HG03565 (cell line): Measurements from ENCODE around the gene PLPPR1.

Experiments used
- ATAC-seq: cut with Tn5 transposase; IDR thresholded peaks from one replicate; pipeline ENCODE4 v1.9.1; 2021; ENCODE audit warnings: mild to moderate bottlenecking, moderate library complexity; ENCODE audit not compliant: unreplicated experiment

Gene PLPPR1

GRCh38 chr9:101047848-101048397 is 19.4 kb downstream of the PLPPR1 start:
- ATAC-seq = no peak

GRCh38 chr9:101050650-101051049 is 22.1 kb downstream of the PLPPR1 start:
- ATAC-seq = no peak

- no peak for ATAC-seq
These were observed 26.1 kb downstream of the PLPPR1 start for GRCh38 chr9:101054657-101055056.

DNA sequence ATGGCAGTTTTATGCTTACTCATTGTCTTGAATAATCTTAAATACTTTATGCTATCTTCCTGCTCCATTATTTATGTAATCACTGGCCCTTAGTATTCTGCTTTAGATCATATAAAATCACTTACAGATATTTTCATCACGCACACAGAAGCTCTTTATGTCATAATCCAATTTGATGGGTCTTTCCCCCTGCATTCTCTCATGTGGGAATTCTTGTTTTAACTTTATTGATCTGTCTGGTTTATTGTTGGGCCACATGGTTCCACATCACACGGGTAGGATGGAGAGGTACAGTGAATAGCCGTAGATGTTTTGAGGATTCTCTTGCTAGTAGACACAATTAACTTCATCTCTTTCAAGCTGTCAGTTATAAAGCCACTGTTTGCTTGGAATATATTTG is 27.0 kb downstream of the PLPPR1 start:
- no peak for ATAC-seq

DNA sequence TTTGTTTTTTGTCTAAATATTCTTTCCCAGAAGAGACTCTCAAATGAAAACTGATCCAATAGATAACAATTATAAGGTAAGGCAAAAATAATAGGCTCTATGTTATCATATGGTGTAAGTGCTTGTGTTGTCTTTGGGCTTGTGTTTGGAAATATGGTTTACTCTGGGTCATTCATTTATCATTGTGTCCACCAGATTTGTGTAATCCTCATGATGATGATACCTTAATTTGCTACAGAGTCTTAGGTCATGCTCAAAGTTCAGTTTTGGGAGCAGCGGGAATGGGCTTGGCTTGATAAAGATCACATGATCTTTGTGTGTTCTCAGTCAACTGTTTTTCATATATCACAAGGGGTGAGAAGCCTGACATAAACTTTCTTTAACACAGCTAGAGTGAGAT is 34.2 kb downstream of the PLPPR1 start:
- no peak for ATAC-seq

- no peak for ATAC-seq
These were observed 34.7 kb downstream of the PLPPR1 start for GRCh38 chr9:101063192-101063591.

DNA sequence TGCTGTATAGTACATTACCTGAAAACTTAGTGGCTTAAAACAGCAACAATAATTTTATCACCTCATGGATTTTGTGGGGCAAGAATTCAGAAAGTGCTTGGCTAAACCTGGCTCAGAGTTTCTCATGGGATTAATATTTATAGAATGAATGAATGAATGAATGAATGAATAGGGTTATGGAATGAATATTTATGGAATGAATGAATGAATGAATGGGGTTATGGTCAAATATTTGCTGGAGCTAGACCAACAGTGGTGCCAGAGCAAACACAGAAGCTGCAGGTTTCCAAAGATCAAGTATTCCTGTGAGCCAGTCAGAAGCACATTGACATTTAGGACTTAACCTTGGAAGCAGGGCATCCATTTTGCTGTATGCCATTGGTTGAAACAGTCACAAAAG is 35.7 kb downstream of the PLPPR1 start:
- no peak for ATAC-seq

- no peak for ATAC-seq
These were observed 37.4 kb downstream of the PLPPR1 start for GRCh38 chr9:101065930-101066329.

DNA sequence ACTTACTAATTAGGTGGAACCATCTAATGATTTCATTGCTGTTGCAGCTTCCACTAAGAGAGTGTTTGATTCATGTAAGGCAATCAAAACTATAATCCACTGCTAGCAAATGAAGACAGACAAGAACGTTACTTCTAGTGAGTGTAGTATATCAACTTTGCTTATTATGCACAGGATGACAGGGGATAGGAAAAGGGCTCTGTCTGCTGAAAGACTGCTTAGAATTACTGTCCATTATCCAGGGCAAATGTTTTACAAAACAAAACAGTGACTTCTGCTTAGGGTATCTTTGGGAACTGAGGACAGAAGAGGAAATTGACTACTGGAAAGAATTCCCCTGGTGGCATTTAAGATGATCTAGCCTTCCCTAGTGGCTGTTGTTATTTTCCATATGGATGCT is 40.2 kb downstream of the PLPPR1 start:
- no peak for ATAC-seq

DNA sequence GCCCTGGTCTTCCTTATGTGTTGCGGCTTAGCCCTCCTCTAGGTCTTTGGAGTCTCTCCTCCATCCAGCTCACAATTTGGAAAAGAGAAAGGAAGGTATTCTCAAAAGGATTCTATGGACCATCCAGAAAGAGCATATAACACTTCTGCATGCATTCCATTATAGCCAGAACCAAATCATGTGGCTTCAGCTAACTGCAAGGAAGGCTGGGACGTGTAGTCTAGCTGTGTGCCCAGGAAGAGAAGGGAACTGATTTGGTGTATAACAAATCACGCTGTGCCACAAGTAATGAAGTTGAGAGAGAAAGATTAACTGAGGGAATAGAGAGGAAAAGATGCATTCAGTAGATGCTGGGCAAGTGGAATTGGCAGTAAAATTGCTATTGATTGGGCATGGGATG is 43.7 kb downstream of the PLPPR1 start:
- ATAC-seq = no peak

- ATAC-seq = no peak
These were observed 44.6 kb downstream of the PLPPR1 start for GRCh38 chr9:101073122-101073521.

DNA sequence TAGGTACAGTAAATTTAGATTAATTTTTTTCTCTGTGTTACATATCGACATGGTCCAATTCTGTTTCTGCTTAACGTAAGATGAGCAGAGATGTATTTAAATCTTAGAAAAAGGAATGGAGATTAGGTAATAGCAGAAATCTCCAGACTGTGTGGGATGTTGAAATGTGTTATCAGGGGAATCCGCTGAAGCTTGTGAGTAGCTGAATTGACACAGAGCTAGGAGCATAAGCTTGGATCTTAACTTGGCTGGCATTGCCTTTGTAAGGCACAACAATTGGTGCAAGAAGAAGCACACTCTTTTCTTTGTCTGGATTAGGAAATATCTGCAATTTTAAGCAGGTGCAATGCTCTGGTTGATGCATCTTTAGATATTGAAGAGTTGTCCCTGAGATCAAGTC is 53.1 kb downstream of the PLPPR1 start:
- ATAC-seq = no peak

- no peak for ATAC-seq
These were observed 55.1 kb downstream of the PLPPR1 start for GRCh38 chr9:101083448-101084202.

GRCh38 chr9:101087426-101087825 is 58.9 kb downstream of the PLPPR1 start:
- ATAC-seq = no peak

DNA sequence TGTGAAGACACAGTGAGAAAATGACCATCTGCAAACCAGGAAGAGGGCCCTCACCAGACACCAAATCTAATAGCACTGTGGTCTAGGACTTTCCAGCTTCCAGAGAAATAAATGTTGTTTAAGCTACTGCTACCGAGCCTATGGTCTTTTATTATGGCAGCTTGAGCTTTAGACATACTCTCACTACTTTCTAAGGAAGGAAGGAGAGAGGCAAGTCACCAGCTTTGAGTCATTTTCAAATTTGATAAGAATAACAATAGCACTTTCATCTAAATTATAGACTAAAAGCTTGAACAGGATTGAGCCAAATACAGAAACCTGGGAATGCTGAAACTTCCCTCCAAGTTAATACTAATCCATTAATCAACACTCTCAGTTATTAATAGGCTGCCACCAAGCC is 64.4 kb downstream of the PLPPR1 start:
- no peak for ATAC-seq

GRCh38 chr9:101093620-101094019 is 65.1 kb downstream of the PLPPR1 start:
- ATAC-seq = no peak

GRCh38 chr9:101094686-101095085 is 66.2 kb downstream of the PLPPR1 start:
- no peak for ATAC-seq

- ATAC-seq = no peak
These were observed 68.7 kb downstream of the PLPPR1 start for GRCh38 chr9:101097210-101097609.

DNA sequence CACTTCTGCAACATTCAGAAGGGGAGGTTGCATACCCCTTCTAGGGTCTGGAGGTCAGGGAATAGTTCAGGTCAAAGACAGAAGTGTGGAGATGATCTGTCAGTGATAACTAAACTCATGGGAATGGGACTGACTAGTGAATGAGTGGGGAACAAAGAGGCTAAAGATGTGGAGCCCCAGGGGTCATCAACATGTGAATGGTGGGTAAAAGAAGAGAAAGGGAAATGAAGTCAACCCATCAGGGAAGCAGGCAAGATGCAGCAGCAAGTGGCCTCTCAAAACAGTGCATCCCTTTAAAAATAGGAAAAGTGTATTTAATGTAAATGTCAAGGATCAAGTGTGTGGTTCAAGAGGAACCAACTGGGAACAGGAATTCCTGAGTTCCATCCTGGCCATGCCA is 69.9 kb downstream of the PLPPR1 start:
- ATAC-seq = no peak

- no peak for ATAC-seq
These were observed 85.8 kb downstream of the PLPPR1 start for GRCh38 chr9:101114317-101114716.

DNA sequence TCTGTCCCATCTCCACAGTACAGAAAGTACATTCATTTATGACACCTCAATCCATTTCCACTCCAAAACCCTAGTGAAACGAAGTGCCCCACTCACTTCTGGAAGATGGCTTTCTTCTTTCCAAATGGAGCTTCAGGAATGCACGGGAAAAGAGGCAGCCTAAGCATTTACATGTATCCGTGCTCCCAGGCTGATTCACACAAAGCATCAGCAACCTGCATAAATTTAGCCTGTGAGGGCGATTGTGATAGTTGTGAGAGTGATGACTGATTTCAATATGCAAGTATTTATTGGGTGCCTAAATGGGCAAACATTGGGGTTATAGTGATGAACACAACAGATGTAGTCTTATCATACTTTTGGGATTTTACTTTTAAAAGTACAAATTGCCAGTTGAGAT is 86.6 kb downstream of the PLPPR1 start:
- ATAC-seq = no peak

DNA sequence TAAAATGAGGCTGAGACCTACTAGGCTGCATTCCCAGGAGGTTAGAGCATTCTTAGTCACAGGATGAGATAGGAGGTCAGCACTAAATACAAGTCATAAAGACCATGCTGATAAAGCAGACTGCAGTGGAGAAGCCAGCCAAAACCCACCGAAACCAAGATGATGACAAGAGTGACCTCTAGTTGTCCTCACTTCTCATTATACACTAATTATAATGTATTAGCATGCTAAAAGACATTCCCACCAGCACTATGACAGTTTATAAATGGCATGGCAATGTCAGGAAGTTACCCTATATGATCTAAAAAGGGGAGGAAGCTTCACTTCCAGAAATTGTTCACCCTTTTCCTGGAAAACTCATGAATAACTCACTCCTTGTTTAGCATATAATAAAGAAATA is 88.6 kb downstream of the PLPPR1 start:
- ATAC-seq = no peak
